Suprapubic skin (tissue), 4 donors: Measurements from ENCODE around the gene CSGALNACT2. TPM values are rescaled to one million over a fixed set of nuclear protein-coding genes. Genes with fewer than 3 reads are reported as not detected.

Experiments used
- DNase-seq, 2 donors: peaks; one replicate each; pipeline ENCODE4 v3.0.0-alpha.2; 2019; ENCODE audit warnings: low spot score in 2 of 2
- H3K27ac ChIP-seq: fragments of 200-600 bp; sonication (generic); one replicate; pipeline ENCODE4 v1.5.1; 2019
- H3K27me3 ChIP-seq: fragments of 200-600 bp; sonication (generic); one replicate; pipeline ENCODE4 v1.5.1; 2019
- H3K36me3 ChIP-seq: fragments of 200-600 bp; sonication (generic); one replicate; pipeline ENCODE4 v1.5.1; 2019
- H3K4me1 ChIP-seq: fragments of 200-600 bp; sonication (generic); one replicate; pipeline ENCODE4 v1.5.1; 2019
- H3K4me3 ChIP-seq: fragments of 200-600 bp; sonication (generic); one replicate; pipeline ENCODE4 v1.5.1; 2019; ENCODE audit warnings: mild to moderate bottlenecking
- H3K9me3 ChIP-seq: fragments of 200-600 bp; sonication (generic); one replicate; pipeline ENCODE4 v1.5.1; 2019
- EP300 ChIP-seq: sonication (generic); formaldehyde crosslinking; IDR thresholded peaks from one replicate; pipeline ENCODE4 v1.6.1; 2017; ENCODE audit warnings: antibody characterized with exemption
- POLR2A ChIP-seq, 2 donors: fragments of 450-650 bp; IDR thresholded peaks; one replicate each; pipeline ENCODE4 v1.6.1; 2017; ENCODE audit warnings: antibody characterized with exemption in 2 of 2, mild to moderate bottlenecking in 2 of 2, moderate library complexity in 2 of 2
- POLR2AphosphoS5 ChIP-seq, 3 donors: sonication (generic); formaldehyde crosslinking; IDR thresholded peaks; one replicate each; pipeline ENCODE4 v1.6.1; 2017; ENCODE audit warnings: antibody characterized with exemption in 3 of 3
- WGBS: methylation state at CpG from one replicate; pipeline ENCODE4 v1.1.5; 2018; 5-methylcytosine and 5-hydroxymethylcytosine counted together
- total RNA-seq, 4 donors: library from RNA; depleted of rRNA; stranded (reverse); fragments of >200 nt; gene quantifications; one replicate each; pipeline ENCODE4 v1.1.0, GENCODE V29; 2016
- TF ChIP-seq, protein P1 (sequence below), 2 donors: fragments of 200-600 bp in 1 of 2; fragments of 450-650 bp in 1 of 2; sonication (generic) in 1 of 2; IDR thresholded peaks; one replicate each; pipeline ENCODE4 v1.5.1; 2016 to 2019; ENCODE audit warnings: antibody characterized with exemption in 2 of 2, mild to moderate bottlenecking in 1 of 2, moderate library complexity in 1 of 2

The CSGALNACT2 gene
- total RNA-seq, 4 donors from 2014 or later = 10.1 to 15.5 (median 13.9) TPM

DNA sequence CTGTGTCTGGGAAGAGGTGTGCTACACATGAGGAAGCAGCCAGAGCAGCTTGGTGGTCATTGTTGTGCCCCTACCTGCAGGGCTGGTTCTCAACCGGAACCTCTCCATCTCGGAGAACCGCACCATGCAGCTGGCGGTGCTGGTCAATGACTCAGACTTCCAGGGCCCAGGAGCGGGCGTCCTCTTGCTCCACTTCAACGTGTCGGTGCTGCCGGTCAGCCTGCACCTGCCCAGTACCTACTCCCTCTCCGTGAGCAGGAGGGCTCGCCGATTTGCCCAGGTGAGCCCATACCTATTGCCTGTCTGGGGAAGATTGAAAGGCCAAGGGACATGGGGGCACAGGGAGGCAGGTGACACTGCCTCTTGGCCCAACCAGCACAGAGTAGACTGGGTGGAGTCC lies 29.3 kb upstream of the CSGALNACT2 start:
- no peak overlapping the region for H3K4me3 ChIP-seq
- H3K36me3 ChIP-seq = no peaks in the 10 kb centered on the region
- no peaks in the 10 kb centered on the region for H3K9me3 ChIP-seq
- DNase-seq = no peak
- no peak overlapping the region for H3K27ac ChIP-seq
- TF ChIP-seq, protein P1, sequence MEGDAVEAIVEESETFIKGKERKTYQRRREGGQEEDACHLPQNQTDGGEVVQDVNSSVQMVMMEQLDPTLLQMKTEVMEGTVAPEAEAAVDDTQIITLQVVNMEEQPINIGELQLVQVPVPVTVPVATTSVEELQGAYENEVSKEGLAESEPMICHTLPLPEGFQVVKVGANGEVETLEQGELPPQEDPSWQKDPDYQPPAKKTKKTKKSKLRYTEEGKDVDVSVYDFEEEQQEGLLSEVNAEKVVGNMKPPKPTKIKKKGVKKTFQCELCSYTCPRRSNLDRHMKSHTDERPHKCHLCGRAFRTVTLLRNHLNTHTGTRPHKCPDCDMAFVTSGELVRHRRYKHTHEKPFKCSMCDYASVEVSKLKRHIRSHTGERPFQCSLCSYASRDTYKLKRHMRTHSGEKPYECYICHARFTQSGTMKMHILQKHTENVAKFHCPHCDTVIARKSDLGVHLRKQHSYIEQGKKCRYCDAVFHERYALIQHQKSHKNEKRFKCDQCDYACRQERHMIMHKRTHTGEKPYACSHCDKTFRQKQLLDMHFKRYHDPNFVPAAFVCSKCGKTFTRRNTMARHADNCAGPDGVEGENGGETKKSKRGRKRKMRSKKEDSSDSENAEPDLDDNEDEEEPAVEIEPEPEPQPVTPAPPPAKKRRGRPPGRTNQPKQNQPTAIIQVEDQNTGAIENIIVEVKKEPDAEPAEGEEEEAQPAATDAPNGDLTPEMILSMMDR (IDR thresholded peaks at IDR 0.05) = no peak
- TF ChIP-seq POLR2AphosphoS5 (IDR thresholded peaks at IDR 0.05) = no peak
- no peak for TF ChIP-seq POLR2A (IDR thresholded peaks at IDR 0.05)
- no peak for TF ChIP-seq EP300
- 96% methylated on average over 10 of the region's 12 CpGs for WGBS
- H3K27me3 ChIP-seq = peaks cover 8% of the 10 kb centered on the region
- peaks cover 28% of the 10 kb centered on the region for H3K4me1 ChIP-seq

DNA sequence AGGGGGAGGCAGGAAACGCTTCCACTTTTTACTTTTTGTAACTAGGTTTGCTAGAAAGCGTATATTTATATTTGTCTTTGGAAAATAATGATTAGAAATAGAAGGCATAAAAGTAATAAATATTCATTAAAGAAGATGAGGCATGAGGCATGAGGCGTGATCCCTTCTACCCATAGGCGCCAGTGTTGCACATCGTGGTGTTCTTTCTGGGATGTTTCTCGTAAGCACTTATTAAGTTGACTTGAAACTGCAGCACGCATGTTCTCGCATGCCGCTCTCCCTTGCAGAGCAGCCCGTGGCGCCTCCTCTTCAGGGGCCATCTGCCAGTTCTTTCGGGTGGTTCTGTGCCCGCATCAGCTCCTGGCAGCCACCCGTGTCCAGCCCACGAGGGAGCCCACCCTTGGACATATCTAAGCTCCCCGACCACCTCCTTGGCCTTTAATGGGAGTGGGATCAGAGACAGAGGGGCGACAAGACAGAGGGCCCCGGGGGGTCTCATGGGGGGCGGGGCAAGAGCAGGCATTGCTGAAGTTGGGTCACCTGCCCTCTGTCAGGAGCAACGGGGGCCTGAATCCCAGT lies 28.5 kb upstream of the CSGALNACT2 start:
- no peaks in the 10 kb centered on the region for H3K36me3 ChIP-seq
- H3K4me3 ChIP-seq = no peak overlapping the region
- H3K4me1 ChIP-seq = peaks cover 24% of the 10 kb centered on the region
- 44% methylated on average over 20 of the region's 20 CpGs for WGBS
- no peak overlapping the region for H3K27ac ChIP-seq
- TF ChIP-seq EP300 (no peak), POLR2AphosphoS5 (IDR thresholded peaks at IDR 0.05) (no peak), POLR2A (IDR thresholded peaks at IDR 0.05) (no peak)
- TF ChIP-seq, protein P1 (IDR thresholded peaks at IDR 0.05) = no peak
- no peaks in the 10 kb centered on the region for H3K9me3 ChIP-seq
- peaks cover 3% of the 10 kb centered on the region for H3K27me3 ChIP-seq
- no peak for DNase-seq

DNA sequence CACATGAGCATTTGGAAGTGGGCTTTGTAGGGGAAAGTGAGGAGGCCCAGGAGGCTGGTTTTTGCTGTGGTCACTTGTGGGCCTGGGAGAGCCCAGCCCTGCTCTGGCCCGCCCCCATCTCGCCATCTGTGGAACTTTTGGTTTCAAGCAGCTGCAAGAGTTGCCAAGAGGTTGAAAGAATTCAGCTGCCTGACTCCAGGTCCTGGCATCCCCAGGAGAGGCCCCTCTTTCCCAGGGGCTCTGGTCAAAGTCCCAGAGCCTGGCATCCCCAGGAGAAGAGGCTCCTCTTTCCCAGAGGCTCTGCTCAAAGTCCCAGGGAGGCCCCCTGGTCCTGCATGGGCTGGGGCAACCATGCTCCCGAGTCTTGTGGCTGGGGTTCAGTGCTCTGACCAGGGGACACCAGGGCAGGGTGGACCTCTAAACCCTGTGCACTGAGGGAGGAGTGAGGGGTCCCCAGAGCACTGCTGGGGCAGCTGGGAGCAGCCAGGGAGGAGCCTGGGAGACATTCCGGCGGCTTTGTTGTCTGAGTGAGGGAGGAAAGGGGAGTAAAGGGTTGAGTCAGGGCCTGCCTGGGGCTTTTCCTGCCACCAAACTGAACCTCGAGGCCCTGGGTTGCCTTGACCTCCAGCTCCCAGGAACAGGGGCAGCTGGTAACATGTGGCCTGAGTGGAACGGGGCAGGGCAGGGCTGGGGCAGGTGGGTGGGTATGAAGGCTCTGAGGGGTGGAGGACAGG lies 27.7 kb upstream of the CSGALNACT2 start:
- Histone ChIP-seq H3K27ac (no peak overlapping the region), H3K27me3 (no peaks in the 10 kb centered on the region), H3K36me3 (no peaks in the 10 kb centered on the region), H3K9me3 (no peaks in the 10 kb centered on the region), H3K4me1 (peaks cover 17% of the 10 kb centered on the region), H3K4me3 (no peak overlapping the region)
- TF ChIP-seq, protein P1 (IDR thresholded peaks at IDR 0.05) = no peak
- TF ChIP-seq POLR2A (IDR thresholded peaks at IDR 0.05) (no peak), EP300 (no peak), POLR2AphosphoS5 (IDR thresholded peaks at IDR 0.05) (no peak)
- no peak for DNase-seq
- WGBS = 68% methylated on average over 7 of the region's 7 CpGs

- TF ChIP-seq, protein P1 (IDR thresholded peaks at IDR 0.05) = no peak
- TF ChIP-seq EP300 (no peak), POLR2AphosphoS5 (IDR thresholded peaks at IDR 0.05) (no peak), POLR2A (IDR thresholded peaks at IDR 0.05) (no peak)
- DNase-seq = peak in 1 of 2 donors; percentile 57
- WGBS = 95% methylated on average over 7 of the region's 11 CpGs
- H3K27me3 ChIP-seq = no peaks in the 10 kb centered on the region
- no peak overlapping the region for H3K4me3 ChIP-seq
- H3K36me3 ChIP-seq = no peaks in the 10 kb centered on the region
- no peak overlapping the region for H3K27ac ChIP-seq
- no peaks in the 10 kb centered on the region for H3K9me3 ChIP-seq
- H3K4me1 ChIP-seq = peaks cover 13% of the 10 kb centered on the region
Measured at GRCh38 chr10:43111101-43111500, 27.1 kb upstream of the CSGALNACT2 start.

DNA sequence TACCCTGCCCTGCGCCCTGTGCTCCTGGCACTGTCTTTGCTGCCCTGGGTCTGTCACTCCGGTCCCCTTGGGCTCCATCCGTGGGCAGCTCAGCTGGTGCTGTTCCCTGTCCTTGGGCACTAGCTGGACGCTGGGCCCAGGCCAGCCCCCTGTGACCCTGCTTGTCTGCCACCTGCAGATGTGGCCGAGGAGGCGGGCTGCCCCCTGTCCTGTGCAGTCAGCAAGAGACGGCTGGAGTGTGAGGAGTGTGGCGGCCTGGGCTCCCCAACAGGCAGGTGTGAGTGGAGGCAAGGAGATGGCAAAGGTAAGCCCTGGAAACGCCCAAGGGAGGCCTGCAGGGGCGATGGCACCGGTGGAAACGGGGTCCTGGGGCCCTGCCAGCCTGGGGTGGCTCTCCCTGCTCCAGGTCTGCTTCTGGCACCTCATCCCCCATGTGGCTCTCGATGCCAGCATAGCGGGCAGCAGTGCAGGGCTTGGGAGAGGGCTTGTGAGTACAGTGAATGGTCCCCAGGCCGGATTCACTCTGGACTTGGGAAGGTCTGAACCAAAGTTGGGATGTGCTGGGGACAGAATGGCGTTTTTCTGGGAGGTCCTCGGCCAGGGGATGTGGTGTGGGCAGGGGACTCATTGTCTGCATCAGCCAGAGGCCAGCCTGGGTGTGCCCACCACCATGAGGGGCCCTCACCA lies 26.2 kb upstream of the CSGALNACT2 start:
- no peaks in the 10 kb centered on the region for H3K36me3 ChIP-seq
- DNase-seq = peak in 1 of 2 donors; percentile 42
- H3K4me1 ChIP-seq = peaks cover 13% of the 10 kb centered on the region
- no peak overlapping the region for H3K4me3 ChIP-seq
- TF ChIP-seq EP300 (no peak), POLR2AphosphoS5 (IDR thresholded peaks at IDR 0.05) (no peak), POLR2A (IDR thresholded peaks at IDR 0.05) (no peak)
- TF ChIP-seq, protein P1 (IDR thresholded peaks at IDR 0.05) = no peak
- H3K27me3 ChIP-seq = no peaks in the 10 kb centered on the region
- 94% methylated on average over 9 of the region's 17 CpGs for WGBS
- no peaks in the 10 kb centered on the region for H3K9me3 ChIP-seq
- no peak overlapping the region for H3K27ac ChIP-seq
